Liver (tissue), 9 donors: Measurements from ENCODE around the gene GSK3A. TPM values are rescaled to one million over a fixed set of nuclear protein-coding genes. Genes with fewer than 3 reads are reported as not detected.

ENCODE experiments used
- DNase-seq: peaks from one replicate; pipeline ENCODE4 v3.0.0-alpha.2; 2017; ENCODE audit warnings: low spot score
- H3K27ac ChIP-seq, 2 donors: one replicate each; pipeline ENCODE4 v1.7.0; 2013; ENCODE audit warnings: inconsistent platforms in 2 of 2, low read length in 2 of 2, control low read depth in 1 of 2, low read depth in 1 of 2, mild to moderate bottlenecking in 1 of 2
- H3K27me3 ChIP-seq, 4 donors: one replicate each; pipeline versions ENCODE4 v1.6.1 to v1.7.0; 2013; ENCODE audit warnings: low read length in 3 of 4, inconsistent platforms in 1 of 4, mild to moderate bottlenecking in 1 of 4, moderate library complexity in 1 of 4; ENCODE audit not compliant: control insufficient read depth in 4 of 4, insufficient read depth in 4 of 4
- H3K36me3 ChIP-seq, 4 donors: one replicate each; pipeline versions ENCODE4 v1.6.1 to v1.7.0; 2013; ENCODE audit warnings: low read length in 3 of 4, mild to moderate bottlenecking in 3 of 4, low read depth in 1 of 4, moderate library complexity in 1 of 4; ENCODE audit not compliant: control insufficient read depth in 4 of 4, insufficient read depth in 3 of 4
- H3K4me1 ChIP-seq, 4 donors: one replicate each; pipeline versions ENCODE4 v1.6.1 to v1.7.0; 2013; ENCODE audit warnings: low read length in 3 of 4, mild to moderate bottlenecking in 3 of 4, moderate library complexity in 1 of 4; ENCODE audit not compliant: control insufficient read depth in 4 of 4, insufficient read depth in 4 of 4
- H3K4me3 ChIP-seq, 3 donors: one replicate each; pipeline versions ENCODE4 v1.6.1 to v1.7.0; 2013; ENCODE audit warnings: low read length in 3 of 3, control low read depth in 1 of 3, low read depth in 1 of 3, mild to moderate bottlenecking in 1 of 3
- H3K9ac ChIP-seq, 2 donors: one replicate each; pipeline ENCODE4 v1.7.0; 2013; ENCODE audit warnings: low read length in 2 of 2, mild to moderate bottlenecking in 2 of 2, moderate library complexity in 2 of 2, control low read depth in 1 of 2, low read depth in 1 of 2
- H3K9me3 ChIP-seq, 4 donors: one replicate each; pipeline versions ENCODE4 v1.6.1 to v1.7.0; 2013; ENCODE audit warnings: low read length in 3 of 4; ENCODE audit not compliant: control insufficient read depth in 4 of 4
- CTCF ChIP-seq: fragments of 150-350 bp; IDR thresholded peaks from 2 replicates; pipeline ENCODE4 v1.5.1; 2017; ENCODE audit warnings: improper control_type of control experiment, low read depth, low read length; ENCODE audit not compliant: missing input control
- EGR1 ChIP-seq, 2 donors: IDR thresholded peaks; 2 replicates each; pipeline ENCODE4 v1.6.1; 2016 to 2018; ENCODE audit warnings: antibody characterized with exemption in 2 of 2, low read depth in 2 of 2
- FOXA1 ChIP-seq: IDR thresholded peaks from 2 replicates; pipeline ENCODE4 v1.6.1; 2016; ENCODE audit warnings: antibody characterized with exemption
- GABPA ChIP-seq, 2 donors: IDR thresholded peaks in 1 of 2; conservative IDR thresholded peaks in 1 of 2; 2 replicates each; pipeline ENCODE4 v1.6.1; 2016; ENCODE audit warnings: antibody characterized with exemption in 2 of 2, mild to moderate bottlenecking in 1 of 2, moderate library complexity in 1 of 2
- NR2F2 ChIP-seq: IDR thresholded peaks from 2 replicates; pipeline ENCODE4 v1.6.1; 2016; ENCODE audit warnings: antibody characterized with exemption
- RAD21 ChIP-seq, 2 donors: IDR thresholded peaks; 2 replicates each; pipeline ENCODE4 v1.6.1; 2016; ENCODE audit warnings: antibody characterized with exemption in 2 of 2, mild to moderate bottlenecking in 2 of 2
- WGBS: extraction: QIAGEN DNeasy Blood & Tissue Kit; methylation state at CpG from one replicate; pipeline ENCODE4 v1.1.7; 2013; 5-methylcytosine and 5-hydroxymethylcytosine counted together
- polyA plus RNA-seq, 2 donors: library from polyadenylated mRNA; stranded (reverse) in 1 of 2; unstranded in 1 of 2; fragments of 200-250 nt in 1 of 2; fragments of >200 nt in 1 of 2; fragmentation: Nextera tagmentation in 1 of 2; extraction: Ambion mirVana in 1 of 2; gene quantifications; one replicate each; pipeline versions ENCODE4 v1.2.1 to v1.2.3, GENCODE V29; 2013 to 2015
- total RNA-seq, 2 donors: library from RNA; depleted of rRNA; stranded (reverse); fragments of >200 nt; gene quantifications; one replicate each; pipeline ENCODE4 v1.2.3, GENCODE V29; 2014
- TF ChIP-seq, protein P1 (sequence below): IDR thresholded peaks from 2 replicates; pipeline ENCODE4 v1.6.1; 2016; ENCODE audit warnings: antibody characterized with exemption, mild to moderate bottlenecking
- TF ChIP-seq, protein P2 (sequence below): IDR thresholded peaks from 2 replicates; pipeline ENCODE4 v1.6.1; 2016; ENCODE audit warnings: antibody characterized with exemption
- donor health status: healthy.
- donor health status: healthy.
- donor health status: healthy.
- donor health status: healthy.
- donor health status: healthy.

GSK3A gene
- total and polyA plus RNA-seq, 4 donors: 5.9 to 23.1 (median 13.0) TPM

DNA sequence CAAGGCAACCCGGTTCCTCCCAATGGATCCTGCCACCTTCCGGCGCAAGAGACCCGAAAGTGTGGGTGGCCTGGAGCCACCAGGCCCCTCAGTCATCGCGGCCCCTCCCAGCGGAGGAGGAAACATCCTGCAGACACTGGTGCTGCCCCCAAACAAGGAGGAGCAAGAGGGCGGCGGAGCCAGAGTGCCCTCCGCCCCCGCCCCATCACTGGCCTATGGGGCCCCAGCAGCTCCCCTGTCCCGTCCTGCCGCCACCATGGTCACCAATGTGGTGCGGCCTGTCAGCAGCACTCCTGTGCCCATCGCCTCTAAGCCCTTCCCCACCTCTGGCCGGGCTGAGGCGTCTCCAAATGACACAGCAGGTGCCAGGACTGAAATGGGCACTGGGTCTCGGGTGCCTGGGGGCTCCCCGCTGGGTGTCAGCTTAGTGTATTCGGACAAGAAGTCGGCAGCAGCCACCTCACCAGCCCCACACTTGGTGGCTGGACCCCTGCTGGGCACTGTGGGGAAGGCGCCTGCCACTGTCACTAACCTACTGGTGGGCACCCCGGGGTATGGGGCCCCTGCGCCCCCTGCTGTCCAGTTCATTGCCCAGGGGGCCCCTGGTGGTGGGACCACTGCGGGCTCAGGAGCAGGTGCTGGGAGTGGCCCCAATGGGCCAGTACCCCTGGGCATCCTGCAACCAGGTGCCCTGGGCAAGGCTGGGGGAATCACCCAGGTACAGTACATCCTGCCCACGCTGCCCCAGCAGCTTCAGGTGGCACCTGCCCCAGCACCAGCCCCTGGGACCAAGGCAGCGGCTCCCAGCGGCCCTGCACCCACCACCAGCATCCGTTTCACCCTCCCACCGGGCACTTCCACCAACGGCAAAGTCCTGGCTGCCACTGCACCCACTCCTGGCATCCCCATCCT, 48.4 kb upstream of the GSK3A start:
- no peaks in the 10 kb centered on the region for H3K9me3 ChIP-seq
- H3K9ac ChIP-seq: no peak overlapping the region
- no peak overlapping the region for H3K4me3 ChIP-seq
- H3K27me3 ChIP-seq: no peaks in the 10 kb centered on the region
- peaks cover 2 to 6% (median 5%) of the 10 kb centered on the region in 4 donors for H3K4me1 ChIP-seq
- TF ChIP-seq, protein P1, sequence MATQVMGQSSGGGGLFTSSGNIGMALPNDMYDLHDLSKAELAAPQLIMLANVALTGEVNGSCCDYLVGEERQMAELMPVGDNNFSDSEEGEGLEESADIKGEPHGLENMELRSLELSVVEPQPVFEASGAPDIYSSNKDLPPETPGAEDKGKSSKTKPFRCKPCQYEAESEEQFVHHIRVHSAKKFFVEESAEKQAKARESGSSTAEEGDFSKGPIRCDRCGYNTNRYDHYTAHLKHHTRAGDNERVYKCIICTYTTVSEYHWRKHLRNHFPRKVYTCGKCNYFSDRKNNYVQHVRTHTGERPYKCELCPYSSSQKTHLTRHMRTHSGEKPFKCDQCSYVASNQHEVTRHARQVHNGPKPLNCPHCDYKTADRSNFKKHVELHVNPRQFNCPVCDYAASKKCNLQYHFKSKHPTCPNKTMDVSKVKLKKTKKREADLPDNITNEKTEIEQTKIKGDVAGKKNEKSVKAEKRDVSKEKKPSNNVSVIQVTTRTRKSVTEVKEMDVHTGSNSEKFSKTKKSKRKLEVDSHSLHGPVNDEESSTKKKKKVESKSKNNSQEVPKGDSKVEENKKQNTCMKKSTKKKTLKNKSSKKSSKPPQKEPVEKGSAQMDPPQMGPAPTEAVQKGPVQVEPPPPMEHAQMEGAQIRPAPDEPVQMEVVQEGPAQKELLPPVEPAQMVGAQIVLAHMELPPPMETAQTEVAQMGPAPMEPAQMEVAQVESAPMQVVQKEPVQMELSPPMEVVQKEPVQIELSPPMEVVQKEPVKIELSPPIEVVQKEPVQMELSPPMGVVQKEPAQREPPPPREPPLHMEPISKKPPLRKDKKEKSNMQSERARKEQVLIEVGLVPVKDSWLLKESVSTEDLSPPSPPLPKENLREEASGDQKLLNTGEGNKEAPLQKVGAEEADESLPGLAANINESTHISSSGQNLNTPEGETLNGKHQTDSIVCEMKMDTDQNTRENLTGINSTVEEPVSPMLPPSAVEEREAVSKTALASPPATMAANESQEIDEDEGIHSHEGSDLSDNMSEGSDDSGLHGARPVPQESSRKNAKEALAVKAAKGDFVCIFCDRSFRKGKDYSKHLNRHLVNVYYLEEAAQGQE: no peak
- TF ChIP-seq RAD21 (IDR thresholded peaks at IDR 0.05) (peak in 1 of 2 donors; percentile 44), CTCF (peak; percentile 25)
- H3K27ac ChIP-seq: no peak overlapping the region
- DNase-seq: no peak
- peaks cover 28 to 80% (median 44%) of the 10 kb centered on the region in 4 donors for H3K36me3 ChIP-seq
- 92% methylated on average over 31 of the region's 31 CpGs for WGBS

GRCh38 chr19:42290136-42290522, 47.7 kb upstream of the GSK3A start:
- Histone ChIP-seq H3K27ac (no peak overlapping the region), H3K27me3 (no peaks in the 10 kb centered on the region), H3K4me3 (no peak overlapping the region), H3K36me3 (peaks cover 28 to 80% (median 44%) of the 10 kb centered on the region in 4 donors), H3K4me1 (peaks cover 4 to 13% (median 12%) of the 10 kb centered on the region in 4 donors), H3K9me3 (no peaks in the 10 kb centered on the region), H3K9ac (no peak overlapping the region)
- DNase-seq: no peak
- no peak for TF ChIP-seq EGR1 (IDR thresholded peaks at IDR 0.05; ENCODE audit: low read depth in 2 of 2)
- TF ChIP-seq NR2F2: no peak
- TF ChIP-seq GABPA (IDR thresholded peaks at IDR 0.05 in 1 of 2, conservative IDR thresholded peaks at IDR 0.05 in 1 of 2): no peak
- TF ChIP-seq, protein P2, sequence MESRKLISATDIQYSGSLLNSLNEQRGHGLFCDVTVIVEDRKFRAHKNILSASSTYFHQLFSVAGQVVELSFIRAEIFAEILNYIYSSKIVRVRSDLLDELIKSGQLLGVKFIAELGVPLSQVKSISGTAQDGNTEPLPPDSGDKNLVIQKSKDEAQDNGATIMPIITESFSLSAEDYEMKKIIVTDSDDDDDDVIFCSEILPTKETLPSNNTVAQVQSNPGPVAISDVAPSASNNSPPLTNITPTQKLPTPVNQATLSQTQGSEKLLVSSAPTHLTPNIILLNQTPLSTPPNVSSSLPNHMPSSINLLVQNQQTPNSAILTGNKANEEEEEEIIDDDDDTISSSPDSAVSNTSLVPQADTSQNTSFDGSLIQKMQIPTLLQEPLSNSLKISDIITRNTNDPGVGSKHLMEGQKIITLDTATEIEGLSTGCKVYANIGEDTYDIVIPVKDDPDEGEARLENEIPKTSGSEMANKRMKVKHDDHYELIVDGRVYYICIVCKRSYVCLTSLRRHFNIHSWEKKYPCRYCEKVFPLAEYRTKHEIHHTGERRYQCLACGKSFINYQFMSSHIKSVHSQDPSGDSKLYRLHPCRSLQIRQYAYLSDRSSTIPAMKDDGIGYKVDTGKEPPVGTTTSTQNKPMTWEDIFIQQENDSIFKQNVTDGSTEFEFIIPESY: no peak
- TF ChIP-seq FOXA1: no peak
- WGBS: 91% methylated on average over 13 of the region's 13 CpGs
